Islet precursor cell (in vitro differentiated cells): Measurements from ENCODE around the gene ZNF600.
"Not testable (repeated sequence)": the region's sequence is repeated elsewhere in the genome, so short reads cannot be mapped to it uniquely, and the experiment has no call there.

Experiments
- DNase-seq: peaks from one replicate; pipeline ENCODE4 v3.0.0-alpha.2; 2018

ZNF600 gene

GRCh38 chr19:52741371-52741770 lies 45.2 kb downstream of the ZNF600 start:
- DNase-seq: peak; percentile 73

- DNase-seq: no peak
Measured at GRCh38 chr19:52739576-52739975, 47.0 kb downstream of the ZNF600 start.

GRCh38 chr19:52735734-52736133 lies 50.9 kb downstream of the ZNF600 start:
- DNase-seq: peak; percentile 99

GRCh38 chr19:52734893-52735661 lies 51.5 kb downstream of the ZNF600 start, which contains the start of gene ZNF611:
Gene ZNF611 (minus strand): TSS chr19:52735044. CDS start chr19:52715894, 19,150 bp downstream.
- DNase-seq: peak; percentile 98

GRCh38 chr19:52734331-52734892 lies 52.2 kb downstream of the ZNF600 start:
- peak; percentile 58 for DNase-seq

- not testable (repeated sequence) for DNase-seq
Measured at GRCh38 chr19:52726051-52726450, 60.5 kb downstream of the ZNF600 start.

- no peak for DNase-seq
Measured at GRCh38 chr19:52725528-52725961, 61.0 kb downstream of the ZNF600 start.

- no peak for DNase-seq
Measured at GRCh38 chr19:52724701-52725514, 61.7 kb downstream of the ZNF600 start.

- DNase-seq: peak; percentile 52
Measured at GRCh38 chr19:52723907-52724598, 62.5 kb downstream of the ZNF600 start.

- DNase-seq: no peak
Measured at GRCh38 chr19:52722062-52723003, 64.3 kb downstream of the ZNF600 start.

- not testable (repeated sequence) for DNase-seq
Measured at GRCh38 chr19:52720541-52720940, 66.0 kb downstream of the ZNF600 start.

GRCh38 chr19:52716522-52716921 lies 70.1 kb downstream of the ZNF600 start:
- DNase-seq: no peak

GRCh38 chr19:52715902-52716301 lies 70.7 kb downstream of the ZNF600 start:
- peak; percentile 94 for DNase-seq

- DNase-seq: not testable (repeated sequence)
Measured at GRCh38 chr19:52715330-52715729, 71.3 kb downstream of the ZNF600 start.
